NK-92 (cell line): ENCODE measurements around the gene THADA.

Source experiments
- DNase-seq: peaks from one replicate; lab custom pipeline; 2025; ENCODE audit not compliant: unreplicated experiment; lab: John Stamatoyannopoulos, UW

Gene THADA

DNA sequence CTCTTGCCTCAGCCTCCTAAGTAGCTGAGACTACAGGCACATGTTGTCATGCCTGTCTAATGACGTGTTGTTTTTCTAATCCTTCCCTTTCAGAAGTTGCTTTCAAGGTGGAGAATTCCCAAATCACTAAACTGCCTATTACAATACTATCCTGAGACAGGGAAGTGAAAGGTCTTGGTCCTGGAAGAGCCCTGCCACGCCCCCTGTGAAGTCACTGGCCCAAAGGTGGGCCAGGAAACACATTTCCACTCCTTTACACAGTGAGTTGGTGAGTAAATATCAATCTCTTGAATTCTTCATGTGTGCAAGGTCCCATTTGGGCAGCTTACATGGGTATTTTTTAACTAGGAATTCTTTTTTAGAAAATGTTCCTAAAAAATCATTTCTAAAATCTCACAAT is 150.1 kb downstream of the THADA start:
- no peak for DNase-seq

DNA sequence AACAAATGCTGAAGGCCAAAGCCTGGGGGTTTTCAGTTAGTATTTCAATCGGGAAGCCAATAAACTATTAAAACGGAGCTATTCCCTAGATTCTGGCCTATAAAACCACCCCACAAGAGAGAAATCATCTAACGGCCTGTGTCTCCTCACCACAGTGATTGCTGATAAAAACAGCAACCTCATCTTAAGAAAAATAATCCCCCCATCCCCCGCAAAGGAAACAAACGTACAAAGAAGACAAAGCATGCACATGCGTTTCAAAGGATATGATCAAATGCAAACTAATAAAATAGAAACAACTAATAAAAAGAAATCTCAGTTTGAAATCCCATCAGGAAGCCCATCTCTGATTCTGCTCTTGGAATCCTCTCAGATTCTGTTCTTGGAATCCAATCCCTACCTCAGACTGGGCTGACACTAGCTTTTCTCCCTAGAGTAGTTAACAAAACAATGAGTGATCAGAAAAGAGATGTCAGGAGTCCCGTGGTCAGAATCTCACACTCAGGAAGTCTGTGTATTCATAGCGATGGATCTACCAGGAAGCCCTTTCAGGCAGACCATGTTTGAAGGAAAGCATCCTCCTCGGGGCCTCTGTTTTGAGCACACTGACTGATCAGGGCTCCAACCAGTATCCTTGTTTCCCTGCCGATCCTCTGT is 150.7 kb downstream of the THADA start:
- no peak for DNase-seq

GRCh38 chr2:43443282-43443681 is 152.6 kb downstream of the THADA start:
- no peak for DNase-seq

- DNase-seq, result no peak
Observed at GRCh38 chr2:43441195-43441594, 154.6 kb downstream of the THADA start.

GRCh38 chr2:43438858-43439655 is 156.8 kb downstream of the THADA start:
- DNase-seq, result no peak

- DNase-seq, result no peak
Observed at GRCh38 chr2:43438342-43438741, 157.5 kb downstream of the THADA start.

GRCh38 chr2:43437363-43437762 is 158.5 kb downstream of the THADA start:
- no peak for DNase-seq

- DNase-seq, result no peak
Observed at GRCh38 chr2:43436431-43436830, 159.4 kb downstream of the THADA start.

GRCh38 chr2:43435746-43436145 is 160.1 kb downstream of the THADA start:
- no peak for DNase-seq

- DNase-seq, result no peak
Observed at GRCh38 chr2:43430489-43430888, 165.3 kb downstream of the THADA start.

- no peak for DNase-seq
Observed at GRCh38 chr2:43429369-43429768, 166.5 kb downstream of the THADA start.

DNA sequence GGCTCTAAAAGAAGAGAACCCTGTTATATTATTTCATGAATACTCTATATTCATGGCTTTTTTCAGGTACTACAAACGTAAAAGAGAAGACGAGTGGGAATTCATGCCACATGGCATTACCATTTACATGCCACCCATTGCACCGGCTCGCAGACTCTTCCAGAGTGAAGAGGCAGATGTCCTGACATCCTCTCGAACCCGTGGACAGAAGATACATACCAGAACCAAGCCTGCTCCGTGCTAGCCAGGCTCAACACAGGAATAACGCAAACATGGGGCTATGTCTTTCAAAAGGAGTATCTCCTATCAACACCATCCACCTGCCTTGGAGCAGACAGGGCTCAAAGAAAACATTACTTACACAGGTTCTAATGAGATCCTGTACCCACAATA is 168.8 kb downstream of the THADA start:
- no peak for DNase-seq

DNA sequence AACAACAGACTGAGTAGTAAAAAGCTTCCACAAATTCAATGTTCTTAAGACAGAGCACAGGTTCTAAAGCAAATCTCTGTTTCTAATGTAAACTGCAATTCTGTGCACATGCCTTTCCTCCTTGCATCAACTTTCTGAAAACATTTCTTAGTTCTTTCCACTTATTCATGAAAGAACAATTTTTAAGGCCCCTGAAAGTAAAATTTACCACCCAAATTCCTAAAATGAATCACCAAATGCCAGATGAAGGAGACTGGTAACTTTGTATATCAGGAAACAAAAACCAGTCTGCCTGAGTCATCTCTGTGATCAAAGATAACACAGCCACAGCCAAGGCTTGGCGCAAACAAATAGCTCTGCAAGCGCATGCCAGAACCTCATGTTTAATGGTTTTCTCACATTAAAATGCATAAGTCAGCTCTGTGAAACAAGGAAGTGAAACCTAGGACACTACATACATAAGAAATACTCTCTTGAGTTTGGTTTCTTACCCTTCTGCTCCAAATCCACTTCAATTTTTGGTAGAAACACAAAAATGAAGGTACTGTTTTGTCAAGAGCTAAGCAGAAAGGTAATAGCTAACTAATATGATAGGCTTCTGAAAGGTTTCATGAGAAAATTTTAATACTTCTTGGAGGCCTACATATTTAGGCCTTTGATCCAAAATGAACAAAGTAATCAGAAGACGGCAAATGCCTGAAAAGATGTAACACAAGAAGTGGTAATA is 169.4 kb downstream of the THADA start:
- no peak for DNase-seq

- no peak for DNase-seq
Observed at GRCh38 chr2:43425659-43426058, 170.2 kb downstream of the THADA start.

DNA sequence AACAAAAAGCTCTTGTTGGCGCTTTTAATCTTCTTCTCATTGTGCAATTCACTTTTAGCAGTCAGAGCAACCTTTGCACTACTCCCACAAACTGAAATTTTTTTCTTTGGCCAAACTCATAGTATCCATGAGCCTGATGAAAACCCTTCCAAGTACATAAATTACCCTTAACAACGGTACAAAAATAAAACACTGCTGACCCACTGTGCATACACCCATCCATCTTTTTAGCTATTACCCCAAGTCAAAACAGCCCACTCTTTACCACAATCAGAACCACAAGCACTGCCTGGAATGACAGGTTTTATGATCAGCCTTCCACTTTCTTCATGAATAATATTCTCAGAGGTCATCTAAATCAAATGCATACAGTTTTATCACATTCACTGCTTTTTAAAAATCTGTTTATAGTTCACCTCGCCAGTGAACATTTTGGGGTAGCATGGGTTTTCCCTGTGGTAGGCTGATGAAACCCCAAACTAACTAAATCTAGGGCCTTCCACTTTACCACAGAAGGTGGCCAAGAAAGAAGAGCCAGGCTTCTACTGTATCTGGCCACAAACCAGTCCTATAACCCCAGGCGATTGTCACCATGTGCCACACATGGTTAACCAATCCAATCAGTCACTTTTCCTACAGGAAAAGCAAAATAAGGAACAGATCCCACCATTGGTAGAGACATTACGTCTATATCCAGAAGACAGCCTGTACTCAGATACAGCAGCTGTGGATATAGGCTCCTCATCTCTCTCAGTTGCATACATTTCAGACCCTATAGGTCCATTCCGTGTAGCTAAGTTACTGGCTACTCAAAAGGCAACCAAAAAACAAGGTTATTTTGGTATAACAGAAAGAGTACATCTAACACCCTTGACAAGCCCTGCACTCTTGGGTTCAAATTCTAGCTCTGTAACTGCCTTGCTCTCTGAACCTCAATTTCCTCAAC is 171.3 kb downstream of the THADA start:
- DNase-seq, result no peak

- no peak for DNase-seq
Observed at GRCh38 chr2:43423941-43424261, 171.9 kb downstream of the THADA start.

GRCh38 chr2:43421194-43421593 is 174.6 kb downstream of the THADA start:
- DNase-seq, result no peak

DNA sequence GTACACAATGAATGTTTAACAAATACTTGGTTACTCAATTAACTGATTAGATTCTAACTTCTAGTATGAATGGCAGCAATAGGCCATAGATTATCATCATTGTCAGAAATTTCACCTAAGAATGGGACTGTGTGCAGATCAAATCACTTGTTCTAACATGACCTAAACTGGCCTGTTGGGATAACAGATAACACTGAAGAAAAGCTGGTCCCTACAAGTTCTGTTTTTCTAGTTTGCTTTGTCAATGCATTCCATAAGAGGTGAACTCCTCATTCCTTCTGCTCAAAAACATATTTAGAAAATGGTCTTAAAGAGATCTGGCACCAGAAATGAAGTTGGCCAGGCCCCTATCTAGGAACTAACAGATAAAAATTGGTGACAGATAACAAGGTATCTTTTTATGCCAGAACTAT is 175.4 kb downstream of the THADA start:
- no peak for DNase-seq

DNA sequence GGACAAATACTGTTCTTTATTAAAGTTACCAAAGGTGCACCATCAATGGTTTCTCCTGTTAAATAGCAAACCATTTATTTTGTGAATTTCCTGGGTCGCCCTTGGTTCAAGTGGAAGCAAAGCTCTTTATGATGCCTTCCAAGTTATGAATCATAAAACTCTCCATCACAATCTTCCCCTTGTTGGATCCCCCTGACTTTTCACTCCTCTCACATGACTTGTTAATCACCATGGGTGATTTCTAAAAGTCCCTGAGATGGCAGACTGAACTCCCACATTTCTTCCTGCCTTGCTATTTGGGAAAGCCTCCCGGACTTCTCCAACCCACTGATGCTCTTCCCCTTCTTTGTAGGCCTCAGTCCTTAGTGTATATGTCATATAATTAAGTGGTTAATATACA is 176.0 kb downstream of the THADA start:
- DNase-seq, result no peak

GRCh38 chr2:43419243-43419642 is 176.6 kb downstream of the THADA start:
- no peak for DNase-seq

GRCh38 chr2:43418680-43419079 is 177.2 kb downstream of the THADA start:
- no peak for DNase-seq
